ENCODE data around the gene LOC128125822.

DNA sequence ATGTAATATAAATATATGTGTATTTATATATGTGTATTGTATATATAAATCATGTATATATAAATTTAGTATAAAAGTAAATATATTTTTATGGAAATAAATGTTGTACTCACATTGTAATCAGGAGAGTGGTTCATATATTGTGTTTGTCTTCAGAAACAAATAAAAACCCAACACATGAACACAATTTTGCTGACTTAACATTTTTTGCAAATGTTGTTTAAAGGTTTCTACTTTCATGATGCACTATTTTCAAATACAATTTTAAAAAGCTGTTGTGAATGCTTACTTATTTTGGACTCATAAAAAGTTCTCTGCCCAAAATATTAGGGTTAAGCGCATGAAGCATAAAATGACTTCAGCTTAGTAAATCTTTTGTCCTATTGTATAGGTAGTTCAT is 39.3 kb downstream of the LOC128125822 start:
- TF ChIP-seq, protein P1, sequence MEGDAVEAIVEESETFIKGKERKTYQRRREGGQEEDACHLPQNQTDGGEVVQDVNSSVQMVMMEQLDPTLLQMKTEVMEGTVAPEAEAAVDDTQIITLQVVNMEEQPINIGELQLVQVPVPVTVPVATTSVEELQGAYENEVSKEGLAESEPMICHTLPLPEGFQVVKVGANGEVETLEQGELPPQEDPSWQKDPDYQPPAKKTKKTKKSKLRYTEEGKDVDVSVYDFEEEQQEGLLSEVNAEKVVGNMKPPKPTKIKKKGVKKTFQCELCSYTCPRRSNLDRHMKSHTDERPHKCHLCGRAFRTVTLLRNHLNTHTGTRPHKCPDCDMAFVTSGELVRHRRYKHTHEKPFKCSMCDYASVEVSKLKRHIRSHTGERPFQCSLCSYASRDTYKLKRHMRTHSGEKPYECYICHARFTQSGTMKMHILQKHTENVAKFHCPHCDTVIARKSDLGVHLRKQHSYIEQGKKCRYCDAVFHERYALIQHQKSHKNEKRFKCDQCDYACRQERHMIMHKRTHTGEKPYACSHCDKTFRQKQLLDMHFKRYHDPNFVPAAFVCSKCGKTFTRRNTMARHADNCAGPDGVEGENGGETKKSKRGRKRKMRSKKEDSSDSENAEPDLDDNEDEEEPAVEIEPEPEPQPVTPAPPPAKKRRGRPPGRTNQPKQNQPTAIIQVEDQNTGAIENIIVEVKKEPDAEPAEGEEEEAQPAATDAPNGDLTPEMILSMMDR (IDR thresholded peaks at IDR 0.05): no peak
- TF ChIP-seq POLR2A (IDR thresholded peaks at IDR 0.05) (no peak), POLR2AphosphoS5 (IDR thresholded peaks at IDR 0.05) (no peak), EP300 (IDR thresholded peaks at IDR 0.05) (no peak)
